K562 (cell line): ENCODE results near the gene NAXD. TPM values are rescaled to one million over a fixed set of nuclear protein-coding genes. Genes with fewer than 3 reads are reported as not detected.
"Not testable (repeated sequence)": the region's sequence is repeated elsewhere in the genome, so short reads cannot be mapped to it uniquely, and the experiment has no call there.

Experiments used
- ATAC-seq: fragments of 200-7000 bp; cut with Tn5 transposase; 3 replicates; pipeline ENCODE4 v1.9.1; 2020; ENCODE audit warnings: moderate library complexity
- BruUV-seq: library from RNA; stranded (reverse); fragments of 400-500 nt; replicated peaks from 2 replicates; lab custom pipeline; 2021; lab: Mats Ljungman, UMichigan
- CTCF ChIA-PET: fragments of 300-600 bp; formaldehyde crosslinking; extraction: SDS; loops from one replicate; lab custom pipeline; 2021; ENCODE audit warnings: low intra/inter-chr PET ratio; lab: Yijun Ruan, JAX
- POLR2A ChIA-PET: fragments of 300-600, 350-650 bp; sonication (Branson Sonifier 250); formaldehyde crosslinking; extraction: SDS; loops from one replicate; lab custom pipeline; 2021; ENCODE audit warnings: antibody characterized with exemption, inconsistent platforms; lab: Yijun Ruan, JAX
- DNase-seq, 4 experiments: peaks; one replicate each; pipeline versions ENCODE4 v3.0.0 to v3.0.0-alpha.2; 2011 to 2018; ENCODE audit warnings: low spot score in 3 of 4, mixed read lengths in 3 of 4; ENCODE audit errors: extremely low read depth in 1 of 4
- FAIRE-seq: peaks from 2 replicates; lab custom pipeline; 2011; peaks lifted over from hg19 to GRCh38; lab: Jason Lieb, UNC
- H2AFZ ChIP-seq: 2 replicates; pipeline ENCODE4 v1.6.0; 2011; ENCODE audit warnings: low read depth, low read length, control low read depth, inconsistent platforms
- H3K27ac ChIP-seq: fragments of 200-600 bp; 3 replicates; pipeline ENCODE4 v1.8.0; 2011; ENCODE audit warnings: low read depth, mild to moderate bottlenecking, control low read depth, inconsistent platforms, low read length, moderate library complexity, mixed read lengths; ENCODE audit errors: extremely low read depth
- H3K27me3 ChIP-seq, 2 experiments: fragments of 300-600 bp in 1 of 2; 2 replicates in 1 of 2; 3 replicates in 1 of 2; pipeline versions ENCODE4 v1.6.0 to v1.8.0; 2011; ENCODE audit warnings: inconsistent platforms in 2 of 2, low read length in 2 of 2, mild to moderate bottlenecking in 1 of 2, mixed read lengths in 1 of 2, moderate library complexity in 1 of 2; ENCODE audit not compliant: control insufficient read depth in 2 of 2, insufficient read depth in 2 of 2
- H3K36me3 ChIP-seq: fragments of 300-600 bp; 3 replicates; pipeline ENCODE4 v1.8.0; 2011; ENCODE audit warnings: mild to moderate bottlenecking, low read length, inconsistent platforms; ENCODE audit not compliant: control insufficient read depth, insufficient read depth
- H3K4me1 ChIP-seq, 2 experiments: fragments of 200-600 bp in 1 of 2; replicated peaks in 1 of 2; 2 replicates in 1 of 2; 3 replicates in 1 of 2; pipeline versions ENCODE4 v1.5.1 to v1.8.0; 2011; ENCODE audit warnings: inconsistent platforms in 2 of 2, low read length in 2 of 2, mild to moderate bottlenecking in 1 of 2, mixed read lengths in 1 of 2, moderate library complexity in 1 of 2; ENCODE audit not compliant: control insufficient read depth in 2 of 2, insufficient read depth in 2 of 2
- H3K4me2 ChIP-seq: 2 replicates; pipeline ENCODE4 v1.6.1; 2011; ENCODE audit warnings: low read length, control low read depth, inconsistent platforms, mixed read lengths; ENCODE audit not compliant: insufficient read depth
- H3K4me3 ChIP-seq: fragments of 200-600 bp; sonication (generic), shearing (Covaris generic); 2 replicates; pipeline ENCODE4 v1.5.1; 2016; ENCODE audit warnings: control low read depth, inconsistent platforms
- H3K79me2 ChIP-seq: fragments of 200-600 bp; 3 replicates; pipeline ENCODE4 v1.8.0; 2011; ENCODE audit warnings: low read length, inconsistent platforms; ENCODE audit not compliant: control insufficient read depth, insufficient read depth
- H3K9ac ChIP-seq, 2 experiments: 2 replicates each; pipeline versions ENCODE4 v1.6.0 to v1.6.1; 2011; ENCODE audit warnings: low read depth in 2 of 2, low read length in 2 of 2, control low read depth in 1 of 2, inconsistent platforms in 1 of 2, mild to moderate bottlenecking in 1 of 2, mixed read lengths in 1 of 2; ENCODE audit not compliant: insufficient read depth in 1 of 2
- H3K9me1 ChIP-seq: one replicate; pipeline ENCODE4 v1.6.0; 2011; ENCODE audit warnings: inconsistent platforms, mild to moderate bottlenecking, low read length, moderate library complexity; ENCODE audit not compliant: control insufficient read depth, insufficient read depth
- H3K9me3 ChIP-seq: replicated peaks from 2 replicates; pipeline ENCODE4 v1.5.1; 2011; ENCODE audit warnings: low read depth, low read length, inconsistent platforms; ENCODE audit not compliant: control insufficient read depth, insufficient read depth
- H4K20me1 ChIP-seq: replicated peaks from 2 replicates; pipeline ENCODE4 v1.6.1; 2011; ENCODE audit warnings: low read length, inconsistent platforms, mixed read lengths; ENCODE audit not compliant: control insufficient read depth, insufficient read depth
- GTF2E2 ChIP-seq: fragments of 200-800 bp; sonication (Bioruptor generic); IDR thresholded peaks from 2 replicates; pipeline ENCODE4 v1.6.1; 2016; ENCODE audit warnings: missing genetic modification characterization, missing compliant biosample characterization
- MYBL2 ChIP-seq, 2 experiments: fragments of 450-650 bp in 1 of 2; sonication (generic) in 1 of 2; formaldehyde crosslinking in 1 of 2; IDR thresholded peaks; 2 replicates each; pipeline versions ENCODE4 v1.6.1 to v1.8.1; 2017 to 2022; ENCODE audit warnings: borderline replicate concordance in 1 of 2, inconsistent platforms in 1 of 2, low read depth in 1 of 2, mild to moderate bottlenecking in 1 of 2, missing genetic modification reagents in 1 of 2, moderate library complexity in 1 of 2
- RBM15 ChIP-seq: fragments of 200-400 bp; formaldehyde crosslinking; IDR thresholded peaks from 2 replicates; pipeline ENCODE4 v1.6.1; 2018; ENCODE audit warnings: mild to moderate bottlenecking, low read length, moderate library complexity; ENCODE audit not compliant: insufficient read depth
- ZNF507 ChIP-seq: conservative IDR thresholded peaks from 2 replicates; pipeline ENCODE4 v1.6.1; 2017; ENCODE audit warnings: missing genetic modification characterization, missing compliant biosample characterization
- WGBS: fragments of 100-300 bp; shearing (Covaris generic); methylation state at CpG from one replicate; pipeline ENCODE4 v1.1.6; 2016; ENCODE audit warnings: low coverage, mixed read lengths; ENCODE audit not compliant: insufficient coverage; ENCODE audit errors: missing lambda C conversion rate; 5-methylcytosine and 5-hydroxymethylcytosine counted together
- in situ Hi-C: fragments of 300-500 bp; cut with MboI; formaldehyde crosslinking; loops from 4 replicates; pipeline ENCODE4 v1.15.0; 2018; ENCODE audit warnings: inconsistent platforms, mixed read lengths
- intact Hi-C: fragments of 100-400 bp; cut with micrococcal nuclease; formaldehyde crosslinking; loops from 2 replicates; pipeline ENCODE4 v1.14.2; 2022
- polyA plus RNA-seq, 8 experiments: library from polyadenylated mRNA; depleted of rRNA in 4 of 8; stranded (reverse) in 5 of 8; unstranded in 3 of 8; fragments of >200 nt; fragmentation: Nextera tagmentation in 2 of 8; fragmentation: Illumina TruSeq in 1 of 8; extraction: Ambion mirVana in 2 of 8; extraction: Trizol in 1 of 8; gene quantifications; 2 replicates each; pipeline versions ENCODE4 v1.2.1 to v1.2.3, GENCODE V29; 2011 to 2014; ENCODE audit warnings: inconsistent platforms in 1 of 8, missing spikeins in 1 of 8
- total RNA-seq, 7 experiments: library from RNA; depleted of rRNA in 6 of 7; stranded (reverse); fragments of >200 nt in 6 of 7; fragmentation: Illumina TruSeq in 2 of 7; extraction: Trizol in 2 of 7; gene quantifications; 2 replicates each; pipeline versions ENCODE4 v1.2.1 to v1.2.3, GENCODE V29; 2011 to 2021; ENCODE audit warnings: low replicate concordance in 1 of 7
- TF ChIP-seq, protein P1 (sequence below): fragments of 250-450 bp; sonication (Bioruptor Pico); IDR thresholded peaks from 2 replicates; pipeline ENCODE4 v1.4.0; 2020; ENCODE audit warnings: borderline replicate concordance
- TF ChIP-seq, protein P2 (sequence below): fragments of 450-650 bp; formaldehyde crosslinking; IDR thresholded peaks from 2 replicates; pipeline ENCODE4 v1.4.0; 2022; ENCODE audit warnings: missing genetic modification characterization

Gene NAXD
- total and polyA plus RNA-seq, 9 of the 15 experiments (the other 6 are each of a cell fraction or from before 2014, with no cell fraction given), result 0.59 to 20.6 (median 13.0) TPM

DNA sequence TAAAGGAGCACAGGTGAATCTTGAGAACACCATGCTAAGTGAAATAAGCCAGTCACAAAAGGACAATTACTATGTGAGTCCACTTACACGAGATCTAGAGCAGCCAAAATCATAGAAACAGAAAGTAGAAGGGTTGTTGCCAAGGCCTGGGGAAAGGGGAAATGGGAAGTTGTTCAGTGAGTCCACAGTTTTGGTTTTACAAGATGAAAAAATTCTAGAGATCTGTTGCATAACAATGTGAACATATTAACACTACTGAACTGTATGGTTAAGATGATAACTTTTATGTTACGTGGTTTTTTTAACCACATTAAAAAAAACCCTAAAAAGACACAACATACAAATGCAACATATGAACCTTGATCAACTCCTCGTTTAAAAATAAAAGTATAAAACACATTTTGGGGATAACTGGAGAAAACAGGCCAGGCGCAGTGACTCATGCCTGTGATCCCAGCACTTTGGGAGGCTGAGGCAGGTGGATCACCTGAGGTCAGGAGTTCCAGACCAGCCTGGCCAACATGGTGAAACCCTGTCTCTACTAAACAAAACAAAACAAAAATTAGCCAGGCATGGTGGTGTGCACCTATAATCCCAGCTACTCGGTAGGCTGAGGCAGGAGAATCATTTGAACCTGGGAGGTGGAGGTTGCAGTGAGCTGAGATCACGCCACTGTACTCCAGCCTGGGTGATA is 43.0 kb downstream of the NAXD start:
- H3K4me1 ChIP-seq, in situ Hi-C loops, DNase-seq, CTCF ChIA-PET, H3K79me2 ChIP-seq, H3K4me3 ChIP-seq, H2AFZ ChIP-seq, H3K9me1 ChIP-seq, H4K20me1 ChIP-seq, H3K9ac ChIP-seq, ATAC-seq, H3K4me2 ChIP-seq, POLR2A ChIA-PET, H3K27ac ChIP-seq, H3K27me3 ChIP-seq, H3K9me3 ChIP-seq, FAIRE-seq, BruUV-seq, intact Hi-C loops: not testable (repeated sequence)
- peaks cover 36% of the 10 kb centered on the region; the same call in 2 of the 3 replicates for H3K36me3 ChIP-seq
- WGBS, result 78% methylated on average over 6 of the region's 6 CpGs

GRCh38 chr13:110661256-110661655 is 45.9 kb downstream of the NAXD start:
- no peaks in the 10 kb centered on the region for H3K27me3 ChIP-seq
- no peaks in the 10 kb centered on the region for H3K9me1 ChIP-seq
- DNase-seq (no peak), FAIRE-seq (no peak), ATAC-seq (no peak)
- H3K9me3 ChIP-seq, result no peaks in the 10 kb centered on the region
- no peak overlapping the region for H3K27ac ChIP-seq
- H3K79me2 ChIP-seq, result no peaks in the 10 kb centered on the region
- BruUV-seq, result no TSS peak
- no peak overlapping the region for H3K4me2 ChIP-seq
- intact Hi-C loops (no loop called here), in situ Hi-C loops (no loop called here)
- H3K9ac ChIP-seq, result no peak overlapping the region
- H3K36me3 ChIP-seq, result peaks cover 47% of the 10 kb centered on the region; the same call in 2 of the 3 replicates
- POLR2A ChIA-PET, result no interaction called here
- CTCF ChIA-PET, result no interaction called here
- H2AFZ ChIP-seq, result no peak overlapping the region
- no peaks in the 10 kb centered on the region for H4K20me1 ChIP-seq
- no peak overlapping the region for H3K4me3 ChIP-seq
- WGBS, result 90% methylated on average over 3 of the region's 3 CpGs
- H3K4me1 ChIP-seq, result no peaks in the 10 kb centered on the region
- TF ChIP-seq GTF2E2 (no peak), ZNF507 (tag) (no peak), RBM15 (no peak), MYBL2 (IDR thresholded peaks at IDR 0.05; ENCODE audit: low read depth) (no peak), MYBL2 (CRISPR knock-in tag; IDR thresholded peaks at IDR 0.05; ENCODE audit: borderline replicate concordance) (no peak)
- TF ChIP-seq, protein P1, sequence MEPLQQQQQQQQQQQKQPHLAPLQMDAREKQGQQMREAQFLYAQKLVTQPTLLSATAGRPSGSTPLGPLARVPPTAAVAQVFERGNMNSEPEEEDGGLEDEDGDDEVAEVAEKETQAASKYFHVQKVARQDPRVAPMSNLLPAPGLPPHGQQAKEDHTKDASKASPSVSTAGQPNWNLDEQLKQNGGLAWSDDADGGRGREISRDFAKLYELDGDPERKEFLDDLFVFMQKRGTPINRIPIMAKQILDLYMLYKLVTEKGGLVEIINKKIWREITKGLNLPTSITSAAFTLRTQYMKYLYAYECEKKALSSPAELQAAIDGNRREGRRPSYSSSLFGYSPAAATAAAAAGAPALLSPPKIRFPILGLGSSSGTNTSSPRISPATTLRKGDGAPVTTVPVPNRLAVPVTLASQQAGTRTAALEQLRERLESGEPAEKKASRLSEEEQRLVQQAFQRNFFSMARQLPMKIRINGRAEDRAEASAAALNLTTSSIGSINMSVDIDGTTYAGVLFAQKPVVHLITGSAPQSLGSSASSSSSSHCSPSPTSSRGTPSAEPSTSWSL, result no peak
- TF ChIP-seq, protein P2, sequence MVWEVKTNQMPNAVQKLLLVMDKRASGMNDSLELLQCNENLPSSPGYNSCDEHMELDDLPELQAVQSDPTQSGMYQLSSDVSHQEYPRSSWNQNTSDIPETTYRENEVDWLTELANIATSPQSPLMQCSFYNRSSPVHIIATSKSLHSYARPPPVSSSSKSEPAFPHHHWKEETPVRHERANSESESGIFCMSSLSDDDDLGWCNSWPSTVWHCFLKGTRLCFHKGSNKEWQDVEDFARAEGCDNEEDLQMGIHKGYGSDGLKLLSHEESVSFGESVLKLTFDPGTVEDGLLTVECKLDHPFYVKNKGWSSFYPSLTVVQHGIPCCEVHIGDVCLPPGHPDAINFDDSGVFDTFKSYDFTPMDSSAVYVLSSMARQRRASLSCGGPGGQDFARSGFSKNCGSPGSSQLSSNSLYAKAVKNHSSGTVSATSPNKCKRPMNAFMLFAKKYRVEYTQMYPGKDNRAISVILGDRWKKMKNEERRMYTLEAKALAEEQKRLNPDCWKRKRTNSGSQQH, result no peak
